Adipocyte (in vitro differentiated cells): ENCODE measurements around the gene CEBPG.

Experiments
- DNase-seq: peaks from one replicate; pipeline ENCODE4 v3.0.0-alpha.2; 2015; ENCODE audit warnings: low read depth
- H3K27me3 ChIP-seq: replicated peaks from 2 replicates; pipeline ENCODE4 v1.7.0; 2013; ENCODE audit warnings: mild to moderate bottlenecking, low read length, moderate library complexity; ENCODE audit not compliant: control insufficient read depth, insufficient read depth
- H3K36me3 ChIP-seq: 2 replicates; pipeline ENCODE4 v1.7.0; 2013; ENCODE audit warnings: low read length, mild to moderate bottlenecking, moderate library complexity; ENCODE audit not compliant: control insufficient read depth, insufficient read depth, severe bottlenecking
- H3K4me1 ChIP-seq: 2 replicates; pipeline ENCODE4 v1.7.0; 2013; ENCODE audit warnings: mild to moderate bottlenecking, low read length, moderate library complexity; ENCODE audit not compliant: control insufficient read depth, insufficient read depth
- H3K4me3 ChIP-seq: 2 replicates; pipeline ENCODE4 v1.7.0; 2013; ENCODE audit warnings: mild to moderate bottlenecking, low read length, moderate library complexity
- H3K9ac ChIP-seq: 2 replicates; pipeline ENCODE4 v1.7.0; 2013; ENCODE audit warnings: mild to moderate bottlenecking, low read length, moderate library complexity
- H3K9me3 ChIP-seq: 2 replicates; pipeline ENCODE4 v1.7.0; 2013; ENCODE audit warnings: mild to moderate bottlenecking, low read length, moderate library complexity; ENCODE audit not compliant: control insufficient read depth

The CEBPG gene

GRCh38 chr19:33412601-33413425, 39.3 kb downstream of the CEBPG start:
- Histone ChIP-seq H3K36me3 (no peaks in the 10 kb centered on the region), H3K27me3 (no peaks in the 10 kb centered on the region), H3K9me3 (no peaks in the 10 kb centered on the region), H3K4me1 (no peaks in the 10 kb centered on the region), H3K9ac (no peak overlapping the region), H3K4me3 (no peak overlapping the region)
- DNase-seq = no peak

- no peaks in the 10 kb centered on the region for H3K36me3 ChIP-seq
- H3K27me3 ChIP-seq = no peaks in the 10 kb centered on the region
- H3K9ac ChIP-seq = no peak overlapping the region
- no peaks in the 10 kb centered on the region for H3K4me1 ChIP-seq
- no peak for DNase-seq
- H3K4me3 ChIP-seq = no peak overlapping the region
- H3K9me3 ChIP-seq = no peaks in the 10 kb centered on the region
Measured at GRCh38 chr19:33413426-33413725, 39.9 kb downstream of the CEBPG start.

- H3K9me3 ChIP-seq = no peaks in the 10 kb centered on the region
- DNase-seq = no peak
- no peaks in the 10 kb centered on the region for H3K4me1 ChIP-seq
- no peaks in the 10 kb centered on the region for H3K27me3 ChIP-seq
- no peak overlapping the region for H3K4me3 ChIP-seq
- H3K36me3 ChIP-seq = no peaks in the 10 kb centered on the region
- H3K9ac ChIP-seq = no peak overlapping the region
Measured at GRCh38 chr19:33413868-33414666, 40.6 kb downstream of the CEBPG start.

GRCh38 chr19:33414667-33415605, 41.4 kb downstream of the CEBPG start:
- Histone ChIP-seq H3K36me3 (no peaks in the 10 kb centered on the region), H3K4me3 (no peak overlapping the region), H3K27me3 (no peaks in the 10 kb centered on the region), H3K9me3 (no peaks in the 10 kb centered on the region), H3K9ac (no peak overlapping the region), H3K4me1 (no peaks in the 10 kb centered on the region)
- no peak for DNase-seq

- DNase-seq = peak; percentile 63
- Histone ChIP-seq H3K27me3 (no peaks in the 10 kb centered on the region), H3K36me3 (no peaks in the 10 kb centered on the region), H3K4me1 (no peaks in the 10 kb centered on the region), H3K9ac (no peak overlapping the region), H3K4me3 (no peak overlapping the region), H3K9me3 (no peaks in the 10 kb centered on the region)
Measured at GRCh38 chr19:33416307-33417215, 43.1 kb downstream of the CEBPG start.

GRCh38 chr19:33417751-33418150, 44.2 kb downstream of the CEBPG start:
- H3K36me3 ChIP-seq = no peaks in the 10 kb centered on the region
- no peak overlapping the region for H3K9ac ChIP-seq
- DNase-seq = no peak
- no peaks in the 10 kb centered on the region for H3K4me1 ChIP-seq
- H3K4me3 ChIP-seq = no peak overlapping the region
- H3K27me3 ChIP-seq = no peaks in the 10 kb centered on the region
- no peaks in the 10 kb centered on the region for H3K9me3 ChIP-seq

GRCh38 chr19:33418461-33418860, 45.0 kb downstream of the CEBPG start:
- Histone ChIP-seq H3K4me3 (no peak overlapping the region), H3K9me3 (no peaks in the 10 kb centered on the region), H3K27me3 (no peaks in the 10 kb centered on the region), H3K36me3 (no peaks in the 10 kb centered on the region), H3K9ac (no peak overlapping the region), H3K4me1 (no peaks in the 10 kb centered on the region)
- no peak for DNase-seq

GRCh38 chr19:33418871-33419787, 45.6 kb downstream of the CEBPG start:
- H3K9ac ChIP-seq = no peak overlapping the region
- no peak overlapping the region for H3K4me3 ChIP-seq
- no peaks in the 10 kb centered on the region for H3K36me3 ChIP-seq
- H3K4me1 ChIP-seq = no peaks in the 10 kb centered on the region
- H3K27me3 ChIP-seq = no peaks in the 10 kb centered on the region
- H3K9me3 ChIP-seq = no peaks in the 10 kb centered on the region
- no peak for DNase-seq

- no peaks in the 10 kb centered on the region for H3K4me1 ChIP-seq
- H3K27me3 ChIP-seq = no peaks in the 10 kb centered on the region
- H3K9me3 ChIP-seq = no peaks in the 10 kb centered on the region
- H3K4me3 ChIP-seq = no peak overlapping the region
- H3K36me3 ChIP-seq = no peaks in the 10 kb centered on the region
- no peak for DNase-seq
- H3K9ac ChIP-seq = no peak overlapping the region
Measured at GRCh38 chr19:33419788-33420130, 46.2 kb downstream of the CEBPG start.

GRCh38 chr19:33420821-33421220, 47.3 kb downstream of the CEBPG start:
- no peaks in the 10 kb centered on the region for H3K9me3 ChIP-seq
- no peaks in the 10 kb centered on the region for H3K4me1 ChIP-seq
- no peak overlapping the region for H3K4me3 ChIP-seq
- no peaks in the 10 kb centered on the region for H3K36me3 ChIP-seq
- H3K9ac ChIP-seq = no peak overlapping the region
- no peaks in the 10 kb centered on the region for H3K27me3 ChIP-seq
- no peak for DNase-seq
